Mononuclear cell (primary cell): ENCODE data around the gene EGFL8. TPM values are rescaled to one million over a fixed set of nuclear protein-coding genes. Genes with fewer than 3 reads are reported as not detected.
"Not testable (repeated sequence)": the region's sequence is repeated elsewhere in the genome, so short reads cannot be mapped to it uniquely, and the experiment has no call there.

Experiments used
- H3K27me3 ChIP-seq: 2 replicates; pipeline ENCODE4 v1.6.0; 2011; ENCODE audit warnings: low read length, control low read depth; ENCODE audit not compliant: insufficient read depth
- H3K4me1 ChIP-seq: 2 replicates; pipeline ENCODE4 v1.5.1; 2011; ENCODE audit warnings: mild to moderate bottlenecking, low read length, control low read depth; ENCODE audit not compliant: insufficient read depth
- H3K4me3 ChIP-seq: 2 replicates; pipeline ENCODE4 v1.5.1; 2011; ENCODE audit warnings: mild to moderate bottlenecking, low read length, moderate library complexity
- H3K9me3 ChIP-seq: 2 replicates; pipeline ENCODE4 v1.5.1; 2011; ENCODE audit warnings: low read depth, mild to moderate bottlenecking, control low read depth, low read length
- total RNA-seq: library from RNA; depleted of rRNA; stranded (reverse); fragments of >200 nt; gene quantifications from one replicate; pipeline ENCODE4 v1.2.3, GENCODE V29; 2012

The EGFL8 gene
- total RNA-seq, 1 donor, result 0.73 TPM

DNA sequence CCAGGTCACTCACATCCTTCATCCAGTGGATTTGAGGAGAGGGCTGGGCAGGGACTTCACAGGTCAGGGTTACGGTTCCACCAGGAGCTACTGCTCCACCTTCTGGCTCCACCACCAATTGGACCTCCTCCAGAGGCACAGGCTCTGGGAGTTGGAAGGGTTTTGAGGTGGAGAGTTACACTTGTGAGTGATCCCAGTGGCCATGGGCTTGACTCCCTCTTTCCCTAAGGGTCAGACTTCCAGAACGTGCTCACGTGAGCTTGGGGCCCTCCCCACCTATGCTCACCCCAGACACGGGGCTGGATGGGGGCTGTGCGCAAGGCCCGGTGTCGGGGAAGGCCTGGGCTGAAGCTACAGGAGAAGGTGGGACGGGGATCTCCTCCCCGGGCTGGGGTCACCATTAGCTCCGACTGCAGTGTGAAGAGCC lies 18.2 kb downstream of the EGFL8 start:
- Histone ChIP-seq H3K4me3 (no peak overlapping the region), H3K27me3 (no peaks in the 10 kb centered on the region), H3K4me1 (peaks cover 47% of the 10 kb centered on the region), H3K9me3 (no peaks in the 10 kb centered on the region)

DNA sequence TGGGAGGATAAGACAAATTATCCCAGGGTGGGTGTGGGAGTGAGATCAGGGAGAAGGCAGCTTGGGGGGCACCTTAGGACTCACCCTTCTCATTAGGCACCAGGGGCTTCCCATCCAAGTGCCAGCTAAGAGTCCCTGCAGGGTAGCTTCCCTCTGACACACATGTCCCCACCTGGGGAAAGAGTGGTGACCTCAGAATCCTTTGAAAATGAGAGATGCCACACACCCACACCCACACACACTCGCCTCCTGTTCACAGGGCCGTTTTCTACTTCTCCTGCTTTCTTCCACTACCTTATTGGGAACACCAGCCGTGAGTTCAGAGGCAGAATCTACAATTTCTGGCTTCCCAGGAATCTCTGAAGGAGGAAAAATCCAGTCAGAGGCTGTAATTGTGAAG lies 18.6 kb downstream of the EGFL8 start:
- H3K27me3 ChIP-seq, result no peaks in the 10 kb centered on the region
- no peaks in the 10 kb centered on the region for H3K9me3 ChIP-seq
- H3K4me3 ChIP-seq, result no peak overlapping the region
- H3K4me1 ChIP-seq, result peaks cover 50% of the 10 kb centered on the region

GRCh38 chr6:32183483-32184083 lies 19.2 kb downstream of the EGFL8 start:
- Histone ChIP-seq H3K9me3 (no peaks in the 10 kb centered on the region), H3K4me3 (no peak overlapping the region), H3K4me1 (peaks cover 54% of the 10 kb centered on the region), H3K27me3 (no peaks in the 10 kb centered on the region)

DNA sequence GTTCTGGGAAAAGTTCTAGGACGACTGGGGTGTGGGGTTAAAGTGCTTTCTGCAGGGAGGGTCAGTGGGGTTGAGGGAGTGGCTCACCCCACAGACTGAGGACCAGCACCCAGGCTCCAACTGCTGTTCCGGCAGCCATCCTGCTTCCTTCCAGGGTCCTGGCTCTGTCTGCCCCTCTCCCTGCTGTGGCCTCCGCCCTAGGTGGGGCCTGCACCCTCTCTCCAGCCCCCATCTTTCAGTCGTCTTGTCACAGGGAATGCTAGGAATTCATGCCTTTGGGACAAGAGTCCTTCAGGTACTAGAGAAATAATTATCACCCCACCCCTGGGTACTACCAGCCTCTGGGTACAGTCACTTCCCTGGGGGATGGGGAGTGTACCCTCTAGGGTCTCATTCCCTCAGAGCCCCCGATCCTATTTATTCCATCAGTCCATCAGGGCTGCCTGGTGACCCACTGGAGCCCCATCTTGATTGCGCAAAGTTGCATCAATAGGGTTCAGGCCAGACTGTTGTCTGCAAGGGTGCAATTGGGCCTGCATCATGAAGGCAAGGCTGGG lies 19.8 kb downstream of the EGFL8 start, which contains the start of gene AGER:
TSS of gene AGER (minus strand) at position 170 of the 557 bp plus-strand sequence. CDS start at position 139, 31 bp downstream.
- H3K4me3 ChIP-seq, result no peak within 1 kb of the TSS
- no peaks in the 10 kb centered on the region for H3K27me3 ChIP-seq
- H3K9me3 ChIP-seq, result no peaks in the 10 kb centered on the region
- peaks cover 54% of the 10 kb centered on the region for H3K4me1 ChIP-seq

DNA sequence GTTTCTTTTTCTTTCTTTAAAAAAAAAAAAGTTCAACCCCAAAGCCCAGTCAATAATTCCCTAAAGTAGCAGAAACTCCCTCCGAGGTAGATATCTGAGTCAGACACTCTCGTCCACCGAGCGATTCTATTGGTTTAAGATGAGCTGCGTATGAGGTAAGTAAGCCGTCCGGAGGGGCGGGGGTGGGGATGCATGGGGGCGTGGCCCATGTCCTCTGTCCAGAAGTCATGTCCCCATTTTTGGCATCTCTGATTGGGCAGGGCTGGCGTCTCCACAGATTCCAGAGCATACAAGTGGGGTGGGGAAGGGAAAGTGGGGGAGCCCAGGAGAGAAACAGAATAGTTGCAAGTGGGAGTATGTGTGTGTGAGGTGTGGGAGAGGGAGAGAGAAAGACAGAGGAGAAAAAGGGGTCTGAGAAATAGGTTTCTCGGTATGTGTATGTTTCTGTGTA lies 21.3 kb downstream of the EGFL8 start:
- H3K4me1 ChIP-seq, result peaks cover 49% of the 10 kb centered on the region
- H3K4me3 ChIP-seq, H3K9me3 ChIP-seq, H3K27me3 ChIP-seq: not testable (repeated sequence)

DNA sequence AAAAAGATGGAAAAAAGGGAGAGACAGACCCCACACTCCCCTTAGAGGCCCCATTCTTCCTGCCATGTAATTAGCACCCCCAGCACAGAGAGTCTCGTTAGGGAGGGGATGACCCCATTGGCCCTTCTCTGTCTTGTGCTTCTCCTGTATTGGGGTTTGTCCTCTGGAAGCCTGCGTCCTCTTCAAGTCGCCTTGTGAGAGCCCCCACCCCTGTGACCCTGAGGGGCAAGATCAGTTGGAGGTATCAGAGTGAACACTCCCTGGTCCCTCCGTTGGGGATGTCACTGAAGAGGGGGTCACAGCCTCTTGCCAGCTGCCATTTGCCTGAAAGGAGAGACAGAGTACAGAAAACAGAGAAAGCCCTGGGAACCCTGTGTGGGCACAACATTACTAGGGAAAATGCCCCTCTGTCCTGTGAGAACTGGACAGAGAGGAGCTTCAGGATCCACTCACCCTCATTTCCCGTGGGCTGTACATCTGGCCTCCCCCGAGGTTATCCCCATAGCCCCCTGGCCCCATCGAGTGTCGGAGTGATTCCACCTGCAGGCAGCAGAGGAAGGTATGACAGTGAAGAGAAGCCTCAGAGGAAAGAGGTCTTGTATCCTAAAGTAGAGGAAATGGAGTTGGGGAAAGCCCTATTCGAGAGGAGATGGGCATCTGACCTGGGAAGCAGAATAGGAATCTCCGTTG lies 21.9 kb downstream of the EGFL8 start:
- H3K4me1 ChIP-seq, result peaks cover 55% of the 10 kb centered on the region
- H3K27me3 ChIP-seq, H3K4me3 ChIP-seq, H3K9me3 ChIP-seq: not testable (repeated sequence)

- no peaks in the 10 kb centered on the region for H3K9me3 ChIP-seq
- no peak overlapping the region for H3K4me3 ChIP-seq
- H3K27me3 ChIP-seq, result no peaks in the 10 kb centered on the region
- H3K4me1 ChIP-seq, result peaks cover 56% of the 10 kb centered on the region
Observed at GRCh38 chr6:32187009-32187709, 22.8 kb downstream of the EGFL8 start.

GRCh38 chr6:32187725-32188380 lies 23.5 kb downstream of the EGFL8 start:
- H3K4me1 ChIP-seq, result peaks cover 52% of the 10 kb centered on the region
- H3K4me3 ChIP-seq, H3K9me3 ChIP-seq, H3K27me3 ChIP-seq: not testable (repeated sequence)

DNA sequence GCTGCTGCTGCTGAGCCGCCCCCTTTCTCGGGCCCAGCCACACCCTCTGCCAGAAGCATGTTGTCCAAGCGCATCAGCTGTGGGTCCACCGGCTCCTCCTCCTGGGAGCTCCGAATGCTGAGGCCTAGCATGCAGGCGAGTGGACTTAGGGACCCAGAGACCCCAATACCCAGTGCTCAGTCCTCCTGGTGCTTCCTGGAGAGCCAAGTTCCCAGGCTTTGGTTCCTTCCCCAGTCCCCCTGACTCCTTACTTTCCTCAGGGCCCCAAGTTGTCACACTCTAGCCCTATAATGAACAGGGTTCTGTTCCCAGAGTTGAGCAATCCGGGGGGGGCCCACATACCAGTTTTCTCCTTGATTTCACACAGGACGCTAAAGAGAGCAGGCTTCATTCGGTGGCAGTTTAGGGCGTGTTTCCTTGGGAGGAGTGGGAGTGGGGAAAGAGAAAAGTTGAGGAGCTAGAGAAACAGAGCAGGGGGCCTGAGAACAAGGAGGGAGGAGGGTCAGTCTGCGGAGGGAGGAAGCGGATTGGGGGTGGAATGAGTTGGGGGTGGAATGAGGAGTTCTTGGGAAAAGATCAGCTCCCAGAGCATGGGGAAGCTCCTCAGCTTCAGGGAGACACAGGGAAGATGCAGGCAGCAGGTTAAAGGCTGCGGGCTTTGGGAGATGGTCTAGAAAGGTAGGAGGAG lies 24.1 kb downstream of the EGFL8 start:
- H3K4me1 ChIP-seq, result peaks cover 57% of the 10 kb centered on the region
- H3K27me3 ChIP-seq, result no peaks in the 10 kb centered on the region
- H3K4me3 ChIP-seq, result peak overlapping the region; percentile 96
- H3K9me3 ChIP-seq, result no peaks in the 10 kb centered on the region

- Histone ChIP-seq H3K4me1 (peaks cover 62% of the 10 kb centered on the region), H3K4me3 (peak overlapping the region; percentile 96), H3K27me3 (no peaks in the 10 kb centered on the region), H3K9me3 (no peaks in the 10 kb centered on the region)
Observed at GRCh38 chr6:32189069-32189741, 24.8 kb downstream of the EGFL8 start.

- Histone ChIP-seq H3K9me3 (no peaks in the 10 kb centered on the region), H3K27me3 (no peaks in the 10 kb centered on the region), H3K4me3 (peak overlapping the region; percentile 96), H3K4me1 (peaks cover 67% of the 10 kb centered on the region)
Observed at GRCh38 chr6:32189742-32190053, 25.3 kb downstream of the EGFL8 start.

DNA sequence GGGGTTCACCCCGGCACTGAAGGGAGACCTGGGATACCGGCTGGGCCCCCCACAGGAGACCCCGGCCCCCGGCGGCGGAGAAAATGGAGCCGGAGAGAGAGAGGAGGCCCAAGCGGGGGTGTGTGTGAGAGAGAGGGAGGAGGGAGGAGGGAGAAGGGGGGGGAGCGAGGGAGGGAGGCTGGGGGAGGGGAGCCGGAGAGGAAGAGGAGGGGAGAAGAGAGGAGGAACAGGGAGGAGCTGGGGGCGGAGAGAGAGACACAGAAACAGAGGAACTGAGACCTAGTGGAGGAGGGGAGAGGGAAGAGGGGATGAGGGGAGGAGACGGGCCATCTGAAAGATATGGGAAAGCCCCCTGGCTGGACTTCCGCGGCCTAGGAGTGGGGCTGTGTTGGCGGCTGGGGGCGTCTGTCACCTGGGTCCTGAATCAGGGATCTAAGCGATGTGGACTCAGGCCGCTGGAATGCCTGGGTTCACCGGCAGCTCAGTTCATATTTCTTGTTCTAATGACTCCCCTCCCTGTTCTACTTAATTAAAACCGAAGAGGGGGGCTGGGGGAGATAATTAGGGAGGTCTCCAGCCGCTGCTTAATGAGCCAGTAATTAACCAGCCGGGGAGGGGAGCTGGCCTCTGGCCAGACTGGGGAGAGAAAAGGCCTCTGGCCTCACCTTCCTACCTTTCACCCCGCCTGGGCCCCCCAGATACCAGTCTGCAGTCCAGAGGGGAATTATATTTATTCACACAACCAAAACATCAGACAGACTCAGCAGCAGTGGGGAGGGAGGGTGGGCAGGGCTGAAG lies 25.9 kb downstream of the EGFL8 start, which contains the start of gene PBX2:
TSS of gene PBX2 (minus strand) at position 149 of the 798 bp plus-strand sequence. CDS start 287 bp downstream, outside the sequence.
- Histone ChIP-seq H3K4me3 (peak within 1 kb of the TSS; percentile 96), H3K27me3 (no peaks in the 10 kb centered on the region), H3K9me3 (no peaks in the 10 kb centered on the region), H3K4me1 (peaks cover 73% of the 10 kb centered on the region)

- Histone ChIP-seq H3K4me3 (peak overlapping the region; percentile 96), H3K27me3 (no peaks in the 10 kb centered on the region), H3K9me3 (no peaks in the 10 kb centered on the region), H3K4me1 (peaks cover 70% of the 10 kb centered on the region)
Observed at GRCh38 chr6:32190911-32191677, 26.7 kb downstream of the EGFL8 start.
